ENCODE results near the gene NDUFV2. TPM values are rescaled to one million over a fixed set of nuclear protein-coding genes. Genes with fewer than 3 reads are reported as not detected.

Gene NDUFV2
- total and polyA plus RNA-seq, 2 of the 8 experiments (the other 6 are each of a cell fraction or from before 2014, with no cell fraction given), result 90.8 to 191 TPM

DNA sequence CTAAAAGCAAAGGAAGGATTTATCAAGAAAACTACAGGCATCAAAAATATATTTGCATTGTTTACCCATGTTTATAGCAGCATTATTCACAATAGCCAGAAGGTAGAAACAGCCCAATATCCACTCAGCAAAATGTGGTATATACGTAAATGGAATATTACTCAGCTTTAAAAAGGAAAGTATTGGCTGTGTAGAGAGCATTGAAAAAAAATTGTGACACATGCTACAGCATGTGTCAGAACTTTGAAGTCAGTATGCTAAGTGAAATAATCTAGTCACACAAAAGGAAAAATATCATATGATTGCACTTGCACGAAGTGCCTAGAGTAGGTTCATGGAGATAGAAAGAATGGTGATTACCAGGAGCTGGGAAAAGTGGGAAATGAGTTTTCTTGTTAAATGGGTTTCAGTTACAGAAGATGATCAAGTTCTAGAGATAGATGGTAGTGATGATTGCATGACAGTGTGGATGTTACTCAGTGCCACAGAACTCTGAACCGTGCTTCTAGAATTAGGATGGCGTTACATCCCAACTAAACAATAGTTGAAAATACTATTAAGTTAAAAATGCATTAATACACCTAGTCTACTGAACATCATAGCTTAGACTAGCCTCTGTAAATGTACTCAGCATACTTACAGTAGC, 54.2 kb downstream of the NDUFV2 start:
- H3K79me1 ChIP-seq (ENCODE audit: low read depth, low read length), result no peaks in the 10 kb centered on the region
- no peak overlapping the region for H3K56ac ChIP-seq (replicated peaks; ENCODE audit: insufficient read length, low read depth, low read length)
- peaks cover 2% of the 10 kb centered on the region; the same call in 1 of the 2 replicates for H3K23me2 ChIP-seq (ENCODE audit: low read depth, low read length)
- no peak overlapping the region for H3K9ac ChIP-seq (replicated peaks in 1 of 4; ENCODE audit: extremely low read depth in 1 of 4, low read depth in 3 of 4, low read length in 3 of 4)
- H3K4me2 ChIP-seq (ENCODE audit: insufficient read depth in 1 of 2, low read depth in 2 of 2, low read length in 2 of 2), result no peak overlapping the region
- no peaks in the 10 kb centered on the region for H3K9me3 ChIP-seq (ENCODE audit: insufficient read depth in 2 of 2, low read depth in 1 of 2, low read length in 1 of 2)
- ChIA-PET CTCF (ENCODE audit: partially characterized antibody) (no interaction called here), POLR2A (ENCODE audit: partially characterized antibody) (interaction anchor here (1.1 kb wide), 1 partner anchor 21 kb away, joined by 3 read pairs; no protein-coding TSS in a partner anchor)
- peaks cover under 1 to 82% of the 10 kb centered on the region in 2 experiments; a peak in 2 of 4 replicates for H3K79me2 ChIP-seq (ENCODE audit: control insufficient read depth in 1 of 2, insufficient read depth in 2 of 2, low read length in 2 of 2)
- H4K8ac ChIP-seq (ENCODE audit: extremely low read depth, insufficient read depth, low read length), result no peak overlapping the region
- H3K14ac ChIP-seq (ENCODE audit: insufficient read length), result no peak overlapping the region
- H3K4me1 ChIP-seq (replicated peaks in 1 of 4; ENCODE audit: control insufficient read depth in 3 of 4, insufficient read depth in 4 of 4, low read length in 3 of 4), result no peaks in the 10 kb centered on the region
- no peak overlapping the region for H4K5ac ChIP-seq (ENCODE audit: insufficient read length, low read depth, low read length)
- H2AK5ac ChIP-seq (ENCODE audit: low read depth, low read length), result no peak overlapping the region
- no peaks in the 10 kb centered on the region for H3K36me3 ChIP-seq (ENCODE audit: control insufficient read depth in 2 of 4, insufficient read depth in 4 of 4, low read length in 3 of 4)
- DNase-seq (ENCODE audit: low read depth in 1 of 2, low spot score in 2 of 2), result no peak
- no peak overlapping the region for H2BK15ac ChIP-seq (ENCODE audit: low read length)
- no peak overlapping the region for H3K4ac ChIP-seq (replicated peaks; ENCODE audit: insufficient read length, low read depth, low read length)
- H3K27ac ChIP-seq (ENCODE audit: low read depth, low read length), result no peak overlapping the region
- H3K4me3 ChIP-seq (ENCODE audit: extremely low read depth in 1 of 4, insufficient read depth in 2 of 4, low read depth in 3 of 4, low read length in 4 of 4), result no peak overlapping the region
- no peak overlapping the region for H2BK20ac ChIP-seq (ENCODE audit: low read length)
- H2AFZ ChIP-seq (ENCODE audit: low read length), result no peak overlapping the region
- no peak overlapping the region for H3K18ac ChIP-seq (ENCODE audit: extremely low read depth, low read length)
- H4K91ac ChIP-seq (replicated peaks; ENCODE audit: insufficient read length, low read length), result no peak overlapping the region
- 90% methylated on average over 4 of the region's 4 CpGs; no CpG with 5 or more reads in 1 of the 2 experiments for WGBS, 2 experiments (ENCODE audit: extremely low coverage in 1 of 2, insufficient coverage in 1 of 2, insufficient read length in 1 of 2, insufficient replicate concordance in 2 of 2, low coverage in 1 of 2, low lambda C conversion rate in 2 of 2, missing lambda C conversion rate in 1 of 2)
- H4K20me1 ChIP-seq (replicated peaks in 1 of 2; ENCODE audit: control insufficient read depth in 1 of 2, insufficient read depth in 2 of 2, low read length in 2 of 2), result peaks cover 0 to 2% of the 10 kb centered on the region in 2 experiments
- H2BK12ac ChIP-seq (ENCODE audit: low read depth, low read length), result no peak overlapping the region
- no peaks in the 10 kb centered on the region for H3K27me3 ChIP-seq (replicated peaks in 1 of 4; ENCODE audit: control insufficient read depth in 3 of 4, extremely low read depth in 1 of 4, insufficient read depth in 3 of 4, low read length in 3 of 4)
- H2BK5ac ChIP-seq (ENCODE audit: low read depth, low read length), result no peak overlapping the region
- no peak for FAIRE-seq
- no peak overlapping the region for H2BK120ac ChIP-seq (replicated peaks; ENCODE audit: low read depth, low read length)
- H3K23ac ChIP-seq (ENCODE audit: insufficient read length), result no peak overlapping the region
- TF ChIP-seq TAF7 (optimal IDR thresholded peaks at IDR 0.05; ENCODE audit: borderline replicate concordance, low read depth, low read length), result no peak
- TF ChIP-seq NRF1 (IDR thresholded peaks at IDR 0.05; ENCODE audit: low read depth, low read length), result no peak
- no peak for TF ChIP-seq CREB1 (IDR thresholded peaks at IDR 0.05)
- no peak for TF ChIP-seq HDAC6 (IDR thresholded peaks at IDR 0.05; ENCODE audit: low read depth, low read length)
- TF ChIP-seq, protein P1, sequence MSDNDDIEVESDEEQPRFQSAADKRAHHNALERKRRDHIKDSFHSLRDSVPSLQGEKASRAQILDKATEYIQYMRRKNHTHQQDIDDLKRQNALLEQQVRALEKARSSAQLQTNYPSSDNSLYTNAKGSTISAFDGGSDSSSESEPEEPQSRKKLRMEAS (IDR thresholded peaks at IDR 0.05), result no peak
- TF ChIP-seq MAFK (IDR thresholded peaks at IDR 0.05; ENCODE audit: low read depth, low read length), result no peak
- TF ChIP-seq KDM1A (IDR thresholded peaks at IDR 0.05; ENCODE audit: borderline replicate concordance, low read length), result no peak
- no peak for TF ChIP-seq POLR2AphosphoS5 (IDR thresholded peaks at IDR 0.05; ENCODE audit: low read depth, low read length)
- no peak for TF ChIP-seq RXRA (IDR thresholded peaks at IDR 0.05; ENCODE audit: insufficient read depth, low read depth, low read length)
- no peak for TF ChIP-seq JUN (IDR thresholded peaks at IDR 0.05; ENCODE audit: low read depth, low read length)
- no peak for TF ChIP-seq ASH2L (IDR thresholded peaks at IDR 0.05; ENCODE audit: low read length)
- no peak for TF ChIP-seq EP300 (IDR thresholded peaks at IDR 0.05; ENCODE audit: borderline replicate concordance in 1 of 2, low read depth in 2 of 2, low read length in 2 of 2)
- TF ChIP-seq EZH2 (IDR thresholded peaks at IDR 0.05; ENCODE audit: low read depth, low read length, severe bottlenecking), result no peak
